ENCODE measurements around the gene RAB40A.

DNA sequence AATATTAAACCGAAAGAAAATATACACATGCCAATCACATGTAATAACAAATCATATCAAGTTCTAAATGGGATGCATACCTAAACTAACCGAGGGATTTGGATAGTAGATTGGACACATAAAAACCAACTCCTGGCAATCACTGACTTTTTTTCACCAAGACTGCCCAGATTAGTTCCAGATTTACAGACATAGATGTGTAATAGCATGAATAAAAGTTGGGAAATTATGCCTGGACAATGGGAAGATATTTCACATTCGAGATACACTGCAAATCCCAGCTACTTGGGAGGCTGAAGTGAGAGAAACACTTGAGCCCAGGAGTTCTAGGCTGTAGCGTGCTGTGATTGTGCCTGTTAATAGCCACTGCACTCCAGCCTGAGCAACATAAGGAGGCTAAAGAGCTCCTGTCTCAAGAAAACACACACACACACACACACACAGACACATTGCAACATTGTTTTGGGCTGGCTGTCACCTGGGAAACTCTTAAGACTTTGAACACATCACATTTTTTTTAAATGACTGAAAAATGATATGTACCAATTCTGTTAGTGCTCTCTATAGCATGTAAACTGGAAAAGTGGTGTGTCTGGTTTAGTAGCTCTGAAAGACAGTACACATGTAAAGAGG lies 5.7 kb downstream of the RAB40A start:
- TF ChIP-seq, protein P1, sequence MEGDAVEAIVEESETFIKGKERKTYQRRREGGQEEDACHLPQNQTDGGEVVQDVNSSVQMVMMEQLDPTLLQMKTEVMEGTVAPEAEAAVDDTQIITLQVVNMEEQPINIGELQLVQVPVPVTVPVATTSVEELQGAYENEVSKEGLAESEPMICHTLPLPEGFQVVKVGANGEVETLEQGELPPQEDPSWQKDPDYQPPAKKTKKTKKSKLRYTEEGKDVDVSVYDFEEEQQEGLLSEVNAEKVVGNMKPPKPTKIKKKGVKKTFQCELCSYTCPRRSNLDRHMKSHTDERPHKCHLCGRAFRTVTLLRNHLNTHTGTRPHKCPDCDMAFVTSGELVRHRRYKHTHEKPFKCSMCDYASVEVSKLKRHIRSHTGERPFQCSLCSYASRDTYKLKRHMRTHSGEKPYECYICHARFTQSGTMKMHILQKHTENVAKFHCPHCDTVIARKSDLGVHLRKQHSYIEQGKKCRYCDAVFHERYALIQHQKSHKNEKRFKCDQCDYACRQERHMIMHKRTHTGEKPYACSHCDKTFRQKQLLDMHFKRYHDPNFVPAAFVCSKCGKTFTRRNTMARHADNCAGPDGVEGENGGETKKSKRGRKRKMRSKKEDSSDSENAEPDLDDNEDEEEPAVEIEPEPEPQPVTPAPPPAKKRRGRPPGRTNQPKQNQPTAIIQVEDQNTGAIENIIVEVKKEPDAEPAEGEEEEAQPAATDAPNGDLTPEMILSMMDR (conservative IDR thresholded peaks at IDR 0.05; ENCODE audit: low read length): no peak
- TF ChIP-seq EZH2phosphoT487 (IDR thresholded peaks at IDR 0.05; ENCODE audit: borderline replicate concordance): no peak

All from Loucy (cell line).